Prostate gland (tissue), 2 donors: ENCODE results near the gene ITGB5. TPM values are rescaled to one million over a fixed set of nuclear protein-coding genes. Genes with fewer than 3 reads are reported as not detected.

Source experiments
- DNase-seq: peaks from one replicate; pipeline ENCODE4 v3.0.0-alpha.2; 2019; ENCODE audit warnings: low spot score
- H3K27ac ChIP-seq, 2 donors: fragments of 200-600 bp; sonication (generic); 2 replicates each; pipeline ENCODE4 v1.5.1; 2017 to 2019
- H3K27me3 ChIP-seq: fragments of 200-600 bp; sonication (generic); replicated peaks from 2 replicates; pipeline ENCODE4 v1.5.1; 2019; ENCODE audit not compliant: insufficient read depth
- H3K36me3 ChIP-seq, 2 donors: fragments of 200-600 bp; sonication (generic); 1 replicate in 1 of 2; 2 replicates in 1 of 2; pipeline versions ENCODE4 v1.5.1 to v1.8.1; 2017 to 2019
- H3K4me1 ChIP-seq: fragments of 200-600 bp; sonication (generic); replicated peaks from 2 replicates; pipeline ENCODE4 v1.5.1; 2019
- H3K4me3 ChIP-seq, 2 donors: fragments of 200-600 bp; sonication (generic); 2 replicates each; pipeline ENCODE4 v1.5.1; 2017 to 2019
- H3K9me3 ChIP-seq: fragments of 200-600 bp; sonication (generic); 2 replicates; pipeline ENCODE4 v1.5.1; 2017
- POLR2A ChIP-seq: fragments of 450-650 bp; IDR thresholded peaks from one replicate; pipeline ENCODE4 v1.6.1; 2016; ENCODE audit warnings: antibody characterized with exemption, mild to moderate bottlenecking
- POLR2AphosphoS5 ChIP-seq: sonication (generic); formaldehyde crosslinking; IDR thresholded peaks from one replicate; pipeline ENCODE4 v1.6.1; 2017; ENCODE audit warnings: antibody characterized with exemption
- WGBS: methylation state at CpG from one replicate; pipeline ENCODE4 v1.1.5; 2018; 5-methylcytosine and 5-hydroxymethylcytosine counted together
- intact Hi-C: fragments of 100-400 bp; cut with DNase I; formaldehyde crosslinking; loops from one replicate; pipeline ENCODE4 v1.14.2; 2022
- total RNA-seq, 2 donors: library from RNA; depleted of rRNA; stranded (reverse); fragments of >200 nt; gene quantifications; one replicate each; pipeline ENCODE4 v1.1.0, GENCODE V29; 2016
- TF ChIP-seq, protein P1 (sequence below), 4 experiments: fragments of 200-600 bp in 2 of 4; fragments of 450-650 bp in 2 of 4; sonication (generic) in 2 of 4; IDR thresholded peaks; 1 replicate in 3 of 4; 2 replicates in 1 of 4; pipeline ENCODE4 v1.5.1; 2016 to 2019; ENCODE audit warnings: antibody characterized with exemption in 4 of 4, mild to moderate bottlenecking in 2 of 4, moderate library complexity in 2 of 4

Gene ITGB5
- total RNA-seq, 2 donors from 2014 or later: 123 to 154 TPM

DNA sequence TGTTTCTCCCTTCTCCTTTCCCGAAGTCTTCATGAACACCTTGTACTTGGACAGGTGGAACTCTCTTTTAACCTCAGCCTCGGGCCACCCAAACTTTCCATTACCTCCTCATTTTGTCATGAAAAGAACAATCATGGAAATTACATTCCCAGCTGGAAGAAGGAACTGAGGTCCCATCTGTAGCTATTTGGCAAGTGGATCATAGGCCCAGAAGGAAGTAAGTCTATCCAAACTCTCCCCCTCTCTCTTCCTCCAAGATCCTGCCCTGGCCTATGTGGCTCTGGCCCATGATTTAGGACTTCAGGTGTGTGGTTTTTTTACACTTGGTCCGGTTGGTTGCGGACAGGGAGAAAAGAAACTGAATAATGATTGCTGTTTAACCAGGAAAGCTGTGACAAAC lies 44.1 kb downstream of the ITGB5 start:
- WGBS: 58% methylated on average over 4 of the region's 4 CpGs
- H3K9me3 ChIP-seq: no peaks in the 10 kb centered on the region
- no peak for DNase-seq
- H3K27ac ChIP-seq: peak overlapping the region in 1 of 2 donors; percentile 41
- intact Hi-C loops: no loop called here
- no peaks in the 10 kb centered on the region for H3K27me3 ChIP-seq
- TF ChIP-seq, protein P1, sequence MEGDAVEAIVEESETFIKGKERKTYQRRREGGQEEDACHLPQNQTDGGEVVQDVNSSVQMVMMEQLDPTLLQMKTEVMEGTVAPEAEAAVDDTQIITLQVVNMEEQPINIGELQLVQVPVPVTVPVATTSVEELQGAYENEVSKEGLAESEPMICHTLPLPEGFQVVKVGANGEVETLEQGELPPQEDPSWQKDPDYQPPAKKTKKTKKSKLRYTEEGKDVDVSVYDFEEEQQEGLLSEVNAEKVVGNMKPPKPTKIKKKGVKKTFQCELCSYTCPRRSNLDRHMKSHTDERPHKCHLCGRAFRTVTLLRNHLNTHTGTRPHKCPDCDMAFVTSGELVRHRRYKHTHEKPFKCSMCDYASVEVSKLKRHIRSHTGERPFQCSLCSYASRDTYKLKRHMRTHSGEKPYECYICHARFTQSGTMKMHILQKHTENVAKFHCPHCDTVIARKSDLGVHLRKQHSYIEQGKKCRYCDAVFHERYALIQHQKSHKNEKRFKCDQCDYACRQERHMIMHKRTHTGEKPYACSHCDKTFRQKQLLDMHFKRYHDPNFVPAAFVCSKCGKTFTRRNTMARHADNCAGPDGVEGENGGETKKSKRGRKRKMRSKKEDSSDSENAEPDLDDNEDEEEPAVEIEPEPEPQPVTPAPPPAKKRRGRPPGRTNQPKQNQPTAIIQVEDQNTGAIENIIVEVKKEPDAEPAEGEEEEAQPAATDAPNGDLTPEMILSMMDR (IDR thresholded peaks at IDR 0.05): no peak
- TF ChIP-seq POLR2AphosphoS5: no peak
- no peak for TF ChIP-seq POLR2A
- H3K4me3 ChIP-seq: no peak overlapping the region
- H3K36me3 ChIP-seq: no peaks in the 10 kb centered on the region
- no peaks in the 10 kb centered on the region for H3K4me1 ChIP-seq

DNA sequence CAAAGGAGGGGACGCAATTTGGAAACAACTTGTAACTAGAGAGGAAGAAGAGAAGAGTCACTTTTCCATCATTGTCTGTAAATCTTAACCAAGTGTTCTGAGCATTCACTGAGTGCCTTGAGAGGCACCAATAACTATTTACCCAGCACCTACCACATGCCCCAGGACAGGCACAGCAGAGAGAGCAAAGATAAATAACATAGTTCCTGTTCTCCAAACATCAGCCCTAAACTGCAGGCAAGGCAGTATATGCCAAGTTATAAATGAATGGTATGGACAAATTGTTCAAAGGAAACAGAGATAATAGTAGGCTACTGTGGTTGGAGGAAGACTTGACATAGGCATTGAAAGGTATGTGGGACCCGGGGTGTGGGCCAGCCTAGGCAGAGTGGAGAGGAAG lies 45.6 kb downstream of the ITGB5 start:
- Histone ChIP-seq H3K27ac (peak overlapping the region in 1 of 2 donors; percentile 26), H3K27me3 (no peaks in the 10 kb centered on the region), H3K4me3 (no peak overlapping the region), H3K4me1 (peaks cover 6% of the 10 kb centered on the region), H3K36me3 (no peaks in the 10 kb centered on the region), H3K9me3 (no peaks in the 10 kb centered on the region)
- peak; percentile 44 for DNase-seq
- TF ChIP-seq POLR2AphosphoS5 (peak; percentile 73), POLR2A (no peak)
- TF ChIP-seq, protein P1 (IDR thresholded peaks at IDR 0.05): no peak
- WGBS: 87% methylated on average over 2 of the region's 2 CpGs
- intact Hi-C loops: no loop called here

DNA sequence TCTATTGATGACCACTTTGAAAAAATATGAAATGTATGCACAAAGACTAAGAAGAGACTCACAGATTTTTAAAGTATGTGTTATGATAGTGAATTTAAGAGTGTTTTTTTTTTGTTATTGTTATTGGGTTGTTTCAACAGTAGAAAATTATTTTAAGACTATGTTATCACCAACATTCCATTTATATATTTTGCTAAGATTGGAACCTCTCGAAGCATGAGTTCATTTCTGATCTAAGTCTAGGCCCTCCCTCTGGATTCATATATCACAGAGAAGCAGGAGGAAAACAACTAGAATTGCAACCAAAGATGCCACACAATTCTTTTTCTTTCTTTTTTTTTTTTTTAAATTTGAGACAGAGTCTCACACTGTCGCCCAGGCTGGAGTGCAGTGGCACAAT lies 46.8 kb downstream of the ITGB5 start:
- DNase-seq: no peak
- no peaks in the 10 kb centered on the region for H3K27me3 ChIP-seq
- no peaks in the 10 kb centered on the region for H3K36me3 ChIP-seq
- no peaks in the 10 kb centered on the region for H3K9me3 ChIP-seq
- WGBS: 95% methylated on average over 2 of the region's 2 CpGs
- peaks cover 17% of the 10 kb centered on the region for H3K4me1 ChIP-seq
- H3K27ac ChIP-seq: no peak overlapping the region
- TF ChIP-seq POLR2AphosphoS5 (no peak), POLR2A (no peak)
- TF ChIP-seq, protein P1 (IDR thresholded peaks at IDR 0.05): no peak
- no peak overlapping the region for H3K4me3 ChIP-seq
- intact Hi-C loops: no loop called here

DNA sequence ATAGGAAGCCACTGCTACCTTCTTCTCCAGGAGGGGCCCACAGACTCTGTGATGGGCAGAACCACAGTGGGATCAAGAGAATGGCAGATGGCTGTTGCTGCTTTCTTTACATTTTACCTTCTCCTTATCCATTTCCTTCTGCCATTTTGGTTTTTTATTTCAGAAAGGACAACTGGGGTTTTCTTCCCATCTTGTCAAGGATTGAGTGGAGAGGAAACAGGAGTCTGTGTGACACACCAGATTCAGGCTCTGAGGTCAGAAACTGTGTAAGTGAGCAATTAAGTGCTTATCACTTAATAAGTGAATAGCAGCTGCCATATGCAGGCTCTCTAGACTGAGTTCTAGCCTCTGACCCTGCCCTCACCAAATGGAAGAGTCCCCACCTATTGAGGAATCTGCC lies 47.3 kb downstream of the ITGB5 start:
- no peaks in the 10 kb centered on the region for H3K27me3 ChIP-seq
- H3K27ac ChIP-seq: peak overlapping the region in 1 of 2 donors; percentile 71
- no peaks in the 10 kb centered on the region for H3K36me3 ChIP-seq
- H3K4me1 ChIP-seq: peaks cover 21% of the 10 kb centered on the region
- no peaks in the 10 kb centered on the region for H3K9me3 ChIP-seq
- TF ChIP-seq POLR2AphosphoS5 (no peak), POLR2A (no peak)
- TF ChIP-seq, protein P1 (IDR thresholded peaks at IDR 0.05): no peak
- no peak overlapping the region for H3K4me3 ChIP-seq
- intact Hi-C loops: loop anchor here (5.0 kb wide), 1 partner anchor 37 kb away; no protein-coding TSS in a partner anchor
- no peak for DNase-seq

DNA sequence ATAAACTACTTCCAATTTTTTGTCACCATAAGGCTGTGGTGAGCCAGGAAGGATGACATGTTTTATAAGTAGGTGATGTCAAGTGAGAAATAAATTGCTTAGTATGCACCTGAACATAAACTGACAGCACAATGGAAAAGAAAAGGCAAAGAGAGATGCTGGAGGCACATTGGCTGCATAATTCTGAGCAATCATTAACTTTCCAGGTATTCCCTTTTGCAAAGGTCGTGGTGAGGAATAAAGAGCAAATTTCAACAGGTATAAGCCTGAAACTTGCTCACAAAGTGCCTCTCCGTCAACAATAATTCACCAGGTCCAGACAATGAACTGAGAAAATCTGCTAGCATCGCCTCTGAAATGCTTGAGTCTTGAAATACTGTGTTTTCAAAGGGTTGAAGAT lies 48.2 kb downstream of the ITGB5 start:
- no peaks in the 10 kb centered on the region for H3K36me3 ChIP-seq
- H3K4me3 ChIP-seq: no peak overlapping the region
- peak overlapping the region; percentile 59 to 71 for H3K27ac ChIP-seq
- no peaks in the 10 kb centered on the region for H3K9me3 ChIP-seq
- intact Hi-C loops: loop anchor here (5.0 kb wide), 1 partner anchor 38 kb away; no protein-coding TSS in a partner anchor
- WGBS: 61% methylated on average over 3 of the region's 3 CpGs
- peaks cover 24% of the 10 kb centered on the region for H3K4me1 ChIP-seq
- no peaks in the 10 kb centered on the region for H3K27me3 ChIP-seq
- TF ChIP-seq POLR2A (no peak), POLR2AphosphoS5 (no peak)
- TF ChIP-seq, protein P1 (IDR thresholded peaks at IDR 0.05): no peak
- no peak for DNase-seq
